IPS-18c (cell line): Measurements from ENCODE around the gene UBP1.
"Not testable (repeated sequence)": the region's sequence is repeated elsewhere in the genome, so short reads cannot be mapped to it uniquely, and the experiment has no call there.

Source experiments
- H3K4me3 ChIP-seq: 2 replicates; pipeline ENCODE4 v1.7.0; 2013; ENCODE audit warnings: low read depth, mild to moderate bottlenecking, low read length, moderate library complexity; ENCODE audit not compliant: insufficient read depth
- H3K9me3 ChIP-seq: one replicate; pipeline ENCODE4 v1.6.1; 2013; ENCODE audit warnings: mild to moderate bottlenecking, low read length, moderate library complexity; ENCODE audit not compliant: control insufficient read depth, insufficient read depth

UBP1 gene

DNA sequence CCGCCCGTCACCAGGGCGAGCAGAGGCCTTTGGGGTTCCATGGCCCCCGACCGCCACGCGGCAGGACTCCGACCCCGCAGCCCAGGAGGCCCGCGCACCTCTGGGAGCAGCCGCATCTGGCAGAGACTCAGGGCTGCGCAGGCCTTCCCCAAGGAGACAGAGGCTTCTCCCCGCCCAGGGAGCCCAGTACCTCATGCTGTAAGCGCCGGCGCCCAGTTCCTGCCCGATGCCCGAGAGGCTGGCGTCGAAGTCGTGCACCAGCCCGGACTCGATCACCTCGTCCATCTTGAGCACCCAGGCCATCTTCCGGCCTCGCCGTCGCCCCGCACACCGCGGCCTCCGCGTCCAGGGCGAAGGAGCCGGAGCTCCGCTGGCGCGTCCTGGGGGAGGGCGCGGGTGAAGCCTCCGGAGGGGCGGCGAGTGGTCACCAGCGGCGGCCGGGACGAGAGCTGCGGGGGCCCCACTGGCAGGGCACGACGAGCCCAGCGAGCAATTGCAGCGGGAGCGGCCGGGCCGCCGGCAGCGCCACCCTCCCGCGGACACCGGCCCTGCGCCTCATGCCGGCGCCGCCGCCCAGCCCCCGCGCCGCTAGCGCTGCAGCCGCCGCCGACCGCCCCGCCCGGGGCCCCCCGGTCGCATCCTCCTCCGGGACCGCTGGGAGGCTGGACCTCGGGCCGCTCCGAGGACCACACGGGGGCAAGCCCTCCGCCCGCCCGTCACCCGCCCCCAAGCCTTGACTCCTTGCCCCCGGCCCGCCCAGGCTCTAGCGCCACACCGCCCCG, 468 bp downstream of the UBP1 start:
- peak overlapping the region; percentile 60 for H3K4me3 ChIP-seq
- H3K9me3 ChIP-seq, result no peaks in the 10 kb centered on the region

DNA sequence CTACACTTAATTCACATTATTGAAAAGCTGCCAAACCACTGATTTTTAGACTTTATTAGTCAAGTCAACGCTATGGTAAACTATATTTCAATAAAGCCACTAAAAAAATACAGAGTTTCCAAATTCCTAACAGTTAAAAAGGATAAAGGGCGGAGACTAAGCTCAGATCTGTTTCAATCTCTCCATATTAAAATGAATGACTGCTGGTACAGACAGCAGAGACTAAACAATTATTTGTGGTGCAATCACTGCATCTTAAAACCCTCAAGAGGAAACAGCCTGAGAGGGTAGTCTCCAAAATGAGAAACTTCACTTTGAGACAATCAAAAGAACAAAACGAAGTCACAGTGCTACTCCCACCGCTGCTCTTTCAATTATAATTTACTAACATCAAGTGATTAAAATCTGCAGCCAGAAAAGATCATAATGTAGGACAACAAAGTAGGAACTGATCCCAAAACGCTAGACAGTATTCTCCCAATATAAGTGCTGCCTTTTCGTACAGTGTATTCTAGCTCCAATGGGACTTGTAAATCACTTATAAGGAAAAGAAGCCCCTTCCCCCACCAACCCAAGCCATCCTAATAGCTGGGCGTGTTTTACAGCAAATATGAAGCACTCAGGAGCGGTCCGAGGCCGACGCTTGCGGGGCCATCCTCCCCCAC, 1.2 kb downstream of the UBP1 start:
- Histone ChIP-seq H3K9me3 (no peaks in the 10 kb centered on the region), H3K4me3 (peak overlapping the region; percentile 60)

DNA sequence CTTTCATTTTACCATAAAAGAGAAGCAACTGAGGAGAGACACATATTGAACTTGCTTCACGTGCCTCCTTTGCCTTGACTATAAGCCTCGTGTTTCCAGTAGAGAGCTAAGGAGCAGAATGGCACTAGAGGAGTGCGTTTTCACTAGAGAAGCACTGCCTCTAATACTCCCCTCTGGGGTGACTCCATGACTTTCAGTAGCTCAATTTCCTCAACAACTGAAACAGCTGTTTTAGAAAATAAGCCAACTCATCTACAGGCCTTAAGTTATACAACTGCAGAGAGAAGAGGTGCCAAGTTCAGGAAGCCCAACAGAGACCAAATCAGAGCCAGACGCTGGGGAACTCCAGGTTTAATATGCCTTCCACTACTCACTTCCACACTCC, 1.9 kb downstream of the UBP1 start:
- Histone ChIP-seq H3K4me3 (peak overlapping the region; percentile 60), H3K9me3 (no peaks in the 10 kb centered on the region)

DNA sequence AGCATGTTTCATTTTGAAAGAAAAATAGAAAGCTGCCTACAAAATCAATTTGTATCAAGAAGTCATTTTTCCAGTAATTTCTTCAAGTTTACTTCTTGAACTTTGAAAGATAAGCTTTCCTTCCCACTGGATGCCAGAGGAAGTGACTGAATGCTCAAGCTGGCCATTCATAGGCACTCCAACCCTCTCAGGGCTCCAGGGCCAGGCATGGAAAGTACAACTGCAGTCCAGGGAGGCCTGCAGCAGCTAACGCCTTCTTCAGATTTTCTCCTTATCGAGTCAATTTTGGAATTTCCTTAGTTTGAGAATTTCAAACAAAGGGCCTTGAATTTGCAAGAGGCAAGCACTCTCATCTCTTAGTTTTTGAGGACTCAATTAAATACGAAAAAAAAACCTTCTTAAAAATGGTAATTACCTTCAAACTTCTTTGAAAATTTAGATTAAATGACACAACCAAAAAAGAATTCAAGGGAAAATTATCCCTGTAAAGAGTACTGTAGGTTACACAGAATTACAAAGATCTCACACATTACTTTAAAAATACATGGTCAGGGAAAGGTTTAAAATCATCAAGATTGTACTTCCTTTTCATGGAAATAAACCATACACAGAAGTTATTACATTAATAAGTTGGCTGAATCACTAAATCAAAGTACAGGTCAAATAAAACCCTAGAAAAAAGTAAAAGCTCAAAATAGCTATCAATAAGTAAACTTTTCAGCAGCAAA, 2.5 kb downstream of the UBP1 start:
- Histone ChIP-seq H3K9me3 (no peaks in the 10 kb centered on the region), H3K4me3 (peak overlapping the region; percentile 60; the same call in 1 of the 2 replicates)

DNA sequence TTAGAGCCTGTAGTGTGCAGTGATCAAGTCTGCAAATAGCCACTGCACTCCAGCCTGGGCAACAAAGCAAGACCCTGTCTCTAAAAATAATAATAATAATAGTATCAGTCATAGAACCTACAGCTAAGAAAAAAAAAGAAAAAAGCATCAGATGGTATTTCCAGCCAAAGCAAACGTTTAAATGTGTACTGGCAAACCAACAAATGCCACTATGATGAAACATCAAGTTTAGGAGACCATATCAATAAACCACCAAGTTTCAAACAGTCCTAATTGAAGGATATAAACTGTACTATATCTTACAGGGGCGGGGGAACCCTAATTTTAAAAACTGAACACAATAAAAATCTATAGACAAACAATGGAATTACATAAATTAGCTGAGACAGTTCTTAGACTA, 6.4 kb downstream of the UBP1 start:
- Histone ChIP-seq H3K4me3 (no peak overlapping the region), H3K9me3 (no peaks in the 10 kb centered on the region)

DNA sequence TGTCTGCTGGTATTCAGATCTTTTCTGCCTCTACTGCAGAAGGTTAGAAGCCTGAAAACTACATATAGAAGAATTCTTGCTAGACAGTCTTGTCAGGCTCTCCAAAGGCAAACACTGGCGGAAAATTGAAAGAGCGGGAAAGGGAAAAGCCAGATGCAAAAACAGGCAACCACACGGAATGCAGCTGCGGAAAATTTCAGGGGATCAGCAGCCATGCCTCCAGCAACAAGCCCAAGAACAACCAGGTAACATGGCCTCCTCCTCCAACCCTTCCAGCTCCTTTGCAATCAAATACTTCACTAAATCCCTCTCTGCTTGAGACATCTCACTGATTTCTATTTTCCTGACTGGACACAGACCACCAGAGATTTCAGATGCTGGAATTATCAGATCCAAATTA, 9.6 kb downstream of the UBP1 start:
- Histone ChIP-seq H3K9me3 (no peaks in the 10 kb centered on the region), H3K4me3 (no peak overlapping the region)

DNA sequence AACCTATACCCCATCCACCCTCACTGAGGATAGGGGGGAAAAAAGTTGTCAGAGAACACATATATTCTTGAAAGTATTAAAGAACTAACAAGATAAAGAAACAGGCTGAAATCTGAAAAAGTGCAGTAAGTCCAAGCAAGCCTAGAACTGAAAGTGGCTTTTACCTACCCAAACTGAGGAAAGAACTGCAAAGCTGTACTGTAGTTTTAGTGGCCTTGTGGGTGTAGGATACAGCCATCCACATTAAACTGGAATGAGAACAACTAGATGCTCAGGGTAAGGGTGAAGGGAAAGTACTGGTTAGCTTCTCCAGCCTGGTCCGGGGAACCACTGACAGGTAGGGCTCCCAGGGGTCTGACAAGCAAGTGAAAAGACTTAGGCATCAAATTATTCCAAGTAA, 10.1 kb downstream of the UBP1 start:
- H3K9me3 ChIP-seq, result no peaks in the 10 kb centered on the region
- no peak overlapping the region for H3K4me3 ChIP-seq

DNA sequence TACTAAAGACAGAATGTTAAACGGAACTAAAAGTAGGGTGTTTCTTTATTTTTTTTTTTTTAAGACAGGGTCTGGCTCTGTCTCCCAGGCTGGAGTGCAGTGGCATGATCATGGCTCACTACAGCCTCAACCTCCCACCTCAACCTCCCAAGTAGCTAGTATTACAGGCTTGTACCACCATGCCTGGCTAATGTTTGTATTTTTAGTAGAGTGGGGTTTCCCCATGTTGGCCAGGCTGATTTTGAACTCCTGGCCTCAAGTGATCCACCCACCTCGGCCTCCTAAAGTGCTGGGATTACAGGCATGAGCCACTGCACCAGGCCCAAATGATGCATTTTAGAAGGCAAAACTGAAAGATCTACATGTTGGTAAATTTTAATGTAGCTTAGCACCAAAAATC, 10.9 kb downstream of the UBP1 start:
- H3K4me3 ChIP-seq, H3K9me3 ChIP-seq: not testable (repeated sequence)

DNA sequence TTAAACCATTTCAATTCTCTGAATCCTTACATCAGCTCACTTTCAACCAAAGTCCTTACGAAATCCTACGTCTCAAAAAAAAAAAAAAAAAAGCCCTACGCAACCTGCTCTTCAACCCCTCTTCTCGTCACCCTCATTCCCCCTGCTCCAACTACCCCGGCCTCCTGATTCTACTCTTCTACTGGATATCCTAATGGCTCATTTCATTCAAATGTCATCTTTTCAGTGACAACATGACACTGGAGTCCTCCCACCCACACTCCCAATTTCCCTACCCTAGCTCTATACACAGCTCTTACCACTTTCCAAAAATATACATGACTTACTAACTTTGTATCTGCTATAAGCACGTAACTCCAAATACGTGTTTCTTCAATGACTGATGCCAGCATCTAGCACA, 11.5 kb downstream of the UBP1 start:
- Histone ChIP-seq H3K9me3 (no peaks in the 10 kb centered on the region), H3K4me3 (no peak overlapping the region)

DNA sequence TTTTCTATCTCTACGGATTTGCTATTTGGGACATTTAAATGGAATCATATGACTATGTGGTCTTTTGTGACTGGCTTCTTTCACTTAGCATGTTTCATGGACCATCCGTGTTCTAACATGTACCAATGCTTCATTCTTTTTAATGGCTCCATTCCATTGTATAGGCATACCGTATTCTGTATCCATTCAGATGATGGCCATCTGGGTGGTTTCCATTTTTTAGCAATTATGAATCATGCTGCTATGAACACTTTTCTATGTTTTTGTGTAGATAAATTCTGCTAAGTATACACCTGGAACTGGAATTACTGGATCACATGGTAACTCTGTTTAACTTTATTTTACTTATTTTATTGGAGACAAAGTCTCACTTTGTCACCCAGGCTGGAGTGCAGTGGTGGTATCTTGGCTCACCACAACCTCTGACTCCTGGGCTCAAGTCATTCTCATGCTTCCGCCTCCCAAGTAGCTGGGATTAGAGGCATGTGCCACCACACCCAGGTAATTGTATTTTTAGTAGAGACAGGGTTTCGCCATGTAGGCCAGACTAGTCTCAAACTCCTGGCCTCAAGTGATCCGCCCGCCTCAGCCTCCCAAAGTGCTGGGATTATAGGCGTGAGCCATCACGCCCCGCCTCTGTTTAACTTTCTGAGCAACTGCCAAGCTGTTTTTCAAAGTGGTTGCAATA, 13.4 kb downstream of the UBP1 start:
- Histone ChIP-seq H3K4me3 (no peak overlapping the region), H3K9me3 (no peaks in the 10 kb centered on the region)

DNA sequence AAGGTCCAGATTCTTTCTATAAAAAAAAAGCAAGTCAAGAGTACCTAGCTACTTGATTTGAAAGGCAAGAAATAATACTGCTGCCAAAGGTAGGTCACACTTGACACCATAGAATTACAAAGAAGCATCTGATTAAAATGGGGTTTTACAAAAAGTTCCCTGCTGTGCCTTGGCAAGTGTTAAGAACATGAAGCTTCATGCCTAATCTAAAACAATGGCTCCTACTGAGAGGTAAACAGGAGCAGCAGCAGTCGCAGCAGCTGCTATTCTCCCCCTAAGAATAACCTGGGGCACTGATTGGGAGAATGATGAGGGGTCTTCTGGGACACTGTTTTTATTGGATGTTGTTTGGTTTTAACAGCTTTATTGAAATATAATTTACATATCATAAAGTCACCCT, 14.1 kb downstream of the UBP1 start:
- H3K9me3 ChIP-seq, result peaks cover 2% of the 10 kb centered on the region
- no peak overlapping the region for H3K4me3 ChIP-seq

DNA sequence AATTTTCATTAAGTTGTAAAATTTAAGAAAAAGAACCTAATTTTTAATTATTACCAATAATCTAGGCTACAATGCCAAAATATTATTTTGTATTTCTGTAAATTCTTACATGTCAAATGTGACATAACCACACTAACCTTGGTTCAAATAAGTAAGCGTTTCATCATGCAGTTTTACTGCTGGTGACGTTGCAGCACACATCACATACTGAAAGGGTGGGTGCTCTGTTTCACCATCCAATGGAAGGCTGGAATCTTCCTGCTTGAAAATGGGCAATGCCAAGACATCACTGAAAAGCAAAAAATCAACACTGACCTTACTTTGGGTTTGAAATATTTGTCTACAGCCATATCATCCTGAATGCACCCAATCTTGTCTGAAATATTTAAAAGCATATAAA, 14.8 kb downstream of the UBP1 start:
- H3K9me3 ChIP-seq, result peaks cover 2% of the 10 kb centered on the region
- H3K4me3 ChIP-seq, result no peak overlapping the region

DNA sequence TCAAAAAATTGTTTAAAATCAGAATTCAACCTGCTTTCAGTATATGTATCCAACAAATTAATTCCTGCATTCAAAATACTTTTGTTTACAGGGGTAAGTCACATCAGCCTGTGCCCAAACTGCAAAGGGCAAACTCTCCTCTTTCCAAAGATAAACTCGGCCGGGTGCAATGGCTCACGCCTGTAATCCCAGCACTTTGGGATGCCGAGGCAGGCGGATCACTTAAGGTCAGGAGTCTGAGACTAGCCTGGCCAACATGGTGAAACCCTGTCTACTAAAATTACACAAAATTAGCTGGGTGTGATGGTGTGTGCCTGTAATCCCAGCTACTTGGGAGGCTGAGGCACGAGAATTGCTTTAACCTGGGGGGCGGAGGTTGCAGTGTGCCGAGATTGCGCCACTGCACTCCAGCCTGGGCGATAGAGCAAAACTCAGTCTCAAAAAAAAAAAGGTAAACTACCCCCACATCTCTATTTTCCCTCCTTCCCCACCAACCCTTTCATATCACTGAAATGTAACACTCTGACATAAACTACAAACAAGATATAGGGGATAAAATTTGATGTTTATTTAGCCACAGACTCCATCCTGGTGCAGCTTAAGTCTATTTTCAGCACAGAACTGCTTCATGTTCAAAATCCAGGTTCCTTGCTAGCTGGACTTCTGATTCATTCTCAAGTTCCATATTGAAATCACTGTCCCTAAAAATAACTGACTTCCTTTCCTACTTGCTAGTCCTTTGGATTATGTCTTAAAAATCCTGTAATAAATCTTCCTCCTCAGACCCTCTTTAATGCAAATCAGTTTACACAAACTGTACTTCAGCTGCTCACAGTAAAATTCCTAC, 15.4 kb downstream of the UBP1 start:
- Histone ChIP-seq H3K4me3 (no peak overlapping the region), H3K9me3 (peaks cover 2% of the 10 kb centered on the region)

DNA sequence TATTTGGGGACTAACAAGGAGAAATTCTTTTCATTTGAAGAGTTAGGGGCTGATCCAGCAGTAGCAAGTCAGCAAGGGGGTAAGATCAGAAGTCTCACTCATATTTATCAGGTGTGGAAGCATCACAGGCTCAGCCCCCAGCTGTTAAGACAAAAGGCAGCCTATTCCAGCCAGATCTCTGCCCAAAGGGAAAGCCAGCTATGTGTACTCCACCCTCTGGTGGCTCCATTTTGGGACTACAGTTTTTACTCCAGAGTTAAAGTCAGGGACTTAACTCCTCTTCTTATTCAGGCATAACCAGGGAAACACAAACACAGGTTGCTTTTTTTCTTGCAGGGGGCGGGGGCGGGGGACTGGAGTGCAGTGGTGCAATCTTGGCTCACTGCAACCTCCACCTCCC, 19.2 kb downstream of the UBP1 start:
- Histone ChIP-seq H3K4me3 (no peak overlapping the region), H3K9me3 (peaks cover 2% of the 10 kb centered on the region)

DNA sequence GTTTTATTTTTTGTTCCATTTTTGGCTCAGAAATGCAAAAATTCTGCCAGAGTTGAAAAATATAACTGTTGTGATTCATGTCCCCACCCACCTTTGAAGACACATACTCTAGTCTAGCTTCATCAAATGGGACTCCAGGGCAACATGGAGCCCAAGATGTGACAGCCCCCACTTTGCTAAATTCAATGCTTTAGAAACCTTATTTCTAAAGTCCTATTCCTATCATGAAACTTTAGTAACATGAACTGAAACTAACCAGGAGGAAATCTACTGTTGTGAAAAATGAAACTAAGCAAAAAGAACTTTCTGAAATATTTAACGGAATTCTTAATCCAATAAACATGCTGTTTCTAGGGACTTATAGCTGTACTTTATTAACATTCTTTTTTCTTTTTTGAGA, 20.3 kb downstream of the UBP1 start:
- Histone ChIP-seq H3K4me3 (no peak overlapping the region), H3K9me3 (peaks cover 2% of the 10 kb centered on the region)

DNA sequence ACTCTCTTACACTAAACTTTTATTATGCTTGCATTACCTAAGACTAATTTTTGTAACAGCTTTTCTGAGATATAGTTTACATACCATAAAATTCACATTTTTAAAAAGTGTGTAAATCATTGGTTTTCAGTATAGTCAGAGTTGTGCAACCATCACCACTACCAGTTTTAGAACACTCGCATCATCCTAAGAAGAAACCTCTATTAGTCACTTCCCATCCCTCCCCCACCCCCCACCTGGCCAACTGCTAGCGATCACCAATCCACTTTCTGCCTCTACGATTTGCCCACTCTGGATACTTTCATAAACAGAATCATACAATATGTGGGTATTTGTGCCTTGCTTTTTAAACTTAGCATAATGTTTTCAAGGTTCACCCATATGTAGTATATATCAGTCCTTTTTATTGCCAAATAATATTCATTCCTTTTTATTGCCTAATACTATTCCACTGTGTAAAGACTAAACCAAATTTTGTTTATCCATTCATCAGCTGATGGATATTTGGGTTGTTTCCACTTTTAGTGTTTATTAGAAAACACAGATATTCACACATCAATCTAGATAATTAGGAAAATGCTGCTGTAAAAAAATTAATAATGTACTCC, 23.0 kb downstream of the UBP1 start:
- Histone ChIP-seq H3K9me3 (peaks cover 2% of the 10 kb centered on the region), H3K4me3 (no peak overlapping the region)
